Measurements from ENCODE around the gene HRH1.
"Not testable (repeated sequence)": the region's sequence is repeated elsewhere in the genome, so short reads cannot be mapped to it uniquely, and the experiment has no call there.

Gene HRH1

DNA sequence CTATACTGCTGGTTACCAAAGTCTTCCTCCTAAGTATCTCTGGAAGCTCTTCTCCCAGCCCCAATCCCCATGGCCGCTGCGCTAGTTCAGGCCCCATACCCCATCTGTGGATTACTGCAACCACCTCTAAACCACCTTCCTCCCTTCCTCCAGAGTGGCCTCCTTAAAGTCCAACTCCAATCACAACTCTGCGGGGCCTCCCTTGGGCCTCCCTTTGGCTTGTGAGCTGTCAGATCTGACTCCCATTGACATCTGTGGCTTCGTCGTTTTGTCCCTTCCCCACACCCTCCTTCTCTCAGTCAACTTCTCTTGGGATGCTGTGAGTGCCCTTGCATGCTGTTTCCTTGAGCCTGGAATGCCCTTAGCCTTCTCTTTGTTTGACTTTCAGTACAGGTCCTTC is 9.3 kb upstream of the HRH1 start:
- DNase-seq = no peak

DNA sequence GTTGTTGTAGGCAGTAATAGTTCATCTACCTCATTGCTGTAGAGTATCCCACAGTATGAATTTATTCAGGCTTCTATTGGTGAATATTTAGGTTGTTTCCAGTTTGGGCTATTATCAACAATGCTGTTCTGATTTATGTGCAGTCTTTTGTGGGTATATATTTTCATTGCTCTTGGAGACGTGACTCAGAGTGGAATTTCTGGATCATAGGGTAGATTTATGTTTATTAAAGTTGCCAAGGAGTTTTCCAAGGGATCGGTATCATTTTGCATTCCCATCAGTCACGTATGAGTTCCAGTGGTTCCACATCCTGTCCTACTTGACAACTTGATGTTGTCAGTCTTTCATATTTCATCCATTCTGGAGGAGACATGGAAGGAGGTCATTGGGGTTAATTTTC is 8.4 kb upstream of the HRH1 start:
- no peak for DNase-seq

DNA sequence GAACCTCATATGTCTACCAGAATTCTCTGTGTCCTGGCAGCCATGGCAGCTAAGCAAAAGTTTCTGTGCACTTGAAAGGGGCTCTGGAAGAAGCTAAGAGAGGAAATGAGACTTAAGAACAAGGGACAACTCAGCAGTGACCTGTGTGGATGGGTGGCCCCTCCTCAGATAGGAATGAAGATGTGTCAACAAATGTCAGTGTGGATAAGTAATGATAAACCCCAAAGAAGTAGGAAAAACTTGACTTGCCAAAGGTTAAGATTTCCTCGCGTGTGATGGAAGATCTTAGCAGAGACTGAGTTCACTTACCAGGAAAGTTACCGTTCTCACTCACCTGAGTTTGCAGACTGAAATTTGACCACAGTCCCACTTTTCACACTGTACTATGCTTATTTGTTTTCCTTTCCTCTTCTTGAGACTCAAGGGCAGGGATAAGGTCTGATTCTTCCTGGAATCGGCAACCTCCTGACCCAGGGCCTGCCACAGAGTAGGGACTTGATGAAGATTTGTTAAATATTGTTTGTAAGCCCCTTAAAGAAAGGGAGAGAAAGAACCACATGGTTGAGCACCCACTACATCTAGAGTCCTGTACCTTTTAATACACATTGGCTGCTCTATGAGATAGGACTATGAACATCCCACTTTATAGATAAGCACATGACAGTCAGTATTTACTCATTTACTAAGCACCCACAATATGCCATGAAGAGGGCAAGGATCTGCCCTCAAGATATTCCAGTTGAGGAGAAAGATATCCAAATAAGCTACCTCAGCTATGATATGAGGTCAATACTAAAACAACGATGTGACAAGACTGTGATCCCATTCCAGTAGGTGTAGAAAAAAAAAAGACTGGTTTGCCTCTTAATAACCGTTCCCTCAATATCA is 7.3 kb upstream of the HRH1 start:
- no peak for DNase-seq

DNA sequence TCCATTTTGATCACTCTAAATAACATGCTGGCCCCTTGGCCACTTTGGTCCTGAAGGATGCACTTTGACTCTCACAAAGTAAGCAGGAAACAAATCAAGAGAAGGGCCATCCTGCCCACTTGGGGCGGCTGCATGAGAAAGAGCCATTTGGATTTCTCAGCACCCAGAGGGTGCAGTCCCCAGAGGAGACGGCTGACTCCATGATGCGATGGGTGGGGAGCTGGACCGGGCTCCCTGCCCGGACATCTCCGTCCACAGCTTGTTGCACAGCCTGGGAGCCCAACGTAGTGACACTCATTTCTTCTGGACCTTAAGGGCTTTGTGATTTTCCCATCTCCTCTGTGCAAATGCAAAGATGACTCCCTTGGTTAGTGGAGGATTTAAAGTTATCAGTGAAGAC is 4.0 kb upstream of the HRH1 start:
- no peak for DNase-seq

DNA sequence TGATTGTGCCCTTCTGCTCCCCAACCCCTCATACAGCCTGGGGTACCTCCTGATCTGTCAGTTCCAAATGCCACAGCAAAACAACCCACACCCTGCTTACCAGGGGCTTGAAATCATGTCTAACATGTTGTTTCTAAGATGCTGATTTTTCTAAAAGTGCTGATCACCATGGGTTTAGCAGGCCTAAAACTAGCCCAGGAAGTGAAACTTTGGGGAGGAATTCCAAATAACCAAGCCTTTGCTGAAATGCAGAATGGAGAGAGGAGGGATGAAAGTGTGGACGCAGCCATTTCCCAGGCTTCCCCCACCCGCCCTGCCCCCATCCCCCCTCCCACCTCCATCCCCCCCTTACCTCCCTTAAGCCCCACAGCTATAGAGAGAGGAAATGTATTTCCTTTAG is 2.0 kb upstream of the HRH1 start:
- no peak for DNase-seq

DNA sequence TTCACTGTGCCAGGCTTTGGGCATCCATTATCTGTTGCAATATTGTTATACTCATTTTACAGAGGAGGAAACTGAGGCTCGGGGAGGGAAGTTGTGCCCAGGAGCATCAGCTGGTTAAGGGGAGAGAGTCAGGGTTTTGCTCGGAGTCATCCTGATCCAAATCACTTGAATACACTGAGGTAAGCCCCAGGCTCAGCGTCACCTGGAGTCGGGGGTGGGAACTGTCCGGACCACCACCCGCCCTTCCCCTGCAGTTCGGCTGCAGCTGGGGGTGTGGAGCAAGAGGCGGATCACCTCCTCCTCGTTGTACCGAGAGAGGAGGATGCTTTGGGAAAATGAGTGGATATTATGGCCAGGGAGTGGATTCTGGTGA is 646 bp downstream of the HRH1 start:
- no peak for DNase-seq

DNA sequence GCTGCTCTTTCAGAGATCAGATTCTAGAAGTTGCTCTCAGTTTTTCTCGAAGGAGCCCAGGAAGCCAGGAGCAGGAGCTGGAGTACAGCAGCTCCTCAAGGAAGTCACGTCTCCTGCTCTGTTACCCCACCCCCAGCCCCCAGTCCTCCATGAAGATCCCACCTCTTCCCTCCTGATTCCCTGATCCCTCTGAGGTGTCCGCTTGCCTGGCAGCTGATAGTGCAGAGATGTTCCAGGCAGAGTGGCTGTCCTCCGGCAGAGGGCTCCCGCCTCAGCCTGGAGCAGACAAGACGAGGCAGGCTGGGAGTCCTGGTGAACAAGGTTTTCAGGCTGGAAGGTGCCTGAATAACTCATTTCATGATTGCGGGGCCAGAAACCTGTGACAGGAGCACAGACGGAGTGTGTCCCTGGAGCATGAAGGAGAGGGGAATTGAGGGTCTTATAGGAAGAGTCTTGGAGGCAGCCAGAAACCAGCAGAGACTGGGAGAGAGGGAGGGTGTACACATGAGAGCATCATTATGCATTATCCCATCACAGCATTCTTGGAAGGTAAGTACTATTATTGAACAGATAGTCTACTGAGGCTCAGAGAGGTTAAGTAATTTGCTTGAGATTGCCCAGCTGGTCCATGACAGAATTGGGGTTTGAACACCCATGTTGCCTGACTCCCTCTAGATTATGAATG is 1.2 kb downstream of the HRH1 start:
- no peak for DNase-seq

DNA sequence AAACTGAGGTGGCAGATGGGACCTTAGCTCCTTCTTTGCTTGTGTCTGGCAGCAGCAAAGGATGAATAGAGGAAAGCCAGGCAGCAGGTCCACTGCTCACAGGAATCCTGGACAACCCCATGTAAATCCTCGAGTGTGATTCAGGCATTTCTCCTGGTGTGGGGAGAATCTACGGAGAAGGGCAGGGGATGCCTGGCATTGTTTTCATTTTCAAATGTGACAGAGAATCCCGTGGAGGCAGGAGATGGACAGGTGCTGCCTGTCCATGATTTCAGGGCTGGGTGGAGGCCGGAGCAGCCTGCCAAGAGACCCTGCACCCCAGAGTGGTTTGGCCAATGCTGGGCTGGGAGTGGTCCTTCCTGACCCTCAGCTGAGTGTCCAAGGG is 1.7 kb downstream of the HRH1 start:
- no peak for DNase-seq

DNA sequence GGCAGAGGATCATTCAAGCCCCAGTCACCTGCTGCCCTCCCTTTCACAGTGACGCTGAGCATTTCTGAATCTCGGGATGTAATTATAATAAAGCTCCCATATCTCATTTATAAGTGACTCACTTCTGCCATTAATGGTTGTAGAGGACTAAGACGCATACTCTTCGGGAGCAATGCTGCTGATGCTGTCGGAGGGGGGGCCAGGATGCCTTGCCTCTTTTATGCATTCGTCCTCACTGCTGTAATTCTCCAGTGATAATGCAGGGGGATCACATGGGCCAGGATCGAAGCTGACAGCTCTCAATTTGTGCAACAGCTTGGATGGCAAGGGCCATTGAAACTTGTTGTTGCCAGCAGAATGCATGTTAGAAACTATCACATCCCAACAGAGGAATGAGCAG is 3.1 kb downstream of the HRH1 start:
- no peak for DNase-seq

DNA sequence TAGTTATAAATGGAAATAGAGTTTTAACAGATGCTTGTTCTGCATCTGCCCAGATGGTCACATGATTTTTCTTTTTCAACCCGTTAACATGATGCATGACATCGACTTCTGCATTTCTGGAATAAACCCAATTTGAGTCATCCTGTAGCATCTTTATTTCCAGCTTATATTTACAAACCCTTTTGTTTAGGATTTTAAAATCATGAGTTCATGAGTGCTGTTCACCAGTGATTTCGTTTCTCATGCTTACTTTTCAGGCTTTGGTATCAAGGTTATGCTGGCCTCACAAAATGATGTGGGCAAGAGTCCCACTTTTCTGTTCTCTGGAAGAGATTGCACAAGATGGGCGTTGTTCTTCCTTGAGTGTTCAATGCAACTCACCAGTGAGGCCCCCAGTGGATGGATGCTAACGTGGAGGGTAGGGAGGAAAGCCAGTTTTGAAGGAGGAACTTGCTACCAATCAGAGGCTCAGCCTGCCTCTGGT is 5.2 kb downstream of the HRH1 start:
- no peak for DNase-seq

DNA sequence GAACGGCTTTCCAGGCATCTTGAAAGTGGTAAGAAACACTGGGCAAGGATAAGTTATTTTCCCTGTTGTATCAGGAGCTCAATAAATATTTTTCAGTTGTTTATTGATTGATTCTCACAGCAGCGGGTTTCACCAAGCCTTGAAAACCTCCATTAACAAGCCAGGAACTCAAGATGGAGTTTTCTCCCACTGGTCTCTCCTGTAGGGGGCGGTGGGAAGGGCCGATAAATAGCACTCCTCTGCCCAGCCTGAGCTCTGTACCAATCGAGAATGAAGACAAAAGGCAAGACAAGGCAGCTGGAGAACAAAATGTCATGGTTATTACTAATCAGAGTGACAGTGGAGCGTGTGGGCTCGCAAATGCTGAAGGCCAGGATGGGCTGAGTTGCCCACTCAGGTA is 7.4 kb downstream of the HRH1 start:
- DNase-seq = no peak

DNA sequence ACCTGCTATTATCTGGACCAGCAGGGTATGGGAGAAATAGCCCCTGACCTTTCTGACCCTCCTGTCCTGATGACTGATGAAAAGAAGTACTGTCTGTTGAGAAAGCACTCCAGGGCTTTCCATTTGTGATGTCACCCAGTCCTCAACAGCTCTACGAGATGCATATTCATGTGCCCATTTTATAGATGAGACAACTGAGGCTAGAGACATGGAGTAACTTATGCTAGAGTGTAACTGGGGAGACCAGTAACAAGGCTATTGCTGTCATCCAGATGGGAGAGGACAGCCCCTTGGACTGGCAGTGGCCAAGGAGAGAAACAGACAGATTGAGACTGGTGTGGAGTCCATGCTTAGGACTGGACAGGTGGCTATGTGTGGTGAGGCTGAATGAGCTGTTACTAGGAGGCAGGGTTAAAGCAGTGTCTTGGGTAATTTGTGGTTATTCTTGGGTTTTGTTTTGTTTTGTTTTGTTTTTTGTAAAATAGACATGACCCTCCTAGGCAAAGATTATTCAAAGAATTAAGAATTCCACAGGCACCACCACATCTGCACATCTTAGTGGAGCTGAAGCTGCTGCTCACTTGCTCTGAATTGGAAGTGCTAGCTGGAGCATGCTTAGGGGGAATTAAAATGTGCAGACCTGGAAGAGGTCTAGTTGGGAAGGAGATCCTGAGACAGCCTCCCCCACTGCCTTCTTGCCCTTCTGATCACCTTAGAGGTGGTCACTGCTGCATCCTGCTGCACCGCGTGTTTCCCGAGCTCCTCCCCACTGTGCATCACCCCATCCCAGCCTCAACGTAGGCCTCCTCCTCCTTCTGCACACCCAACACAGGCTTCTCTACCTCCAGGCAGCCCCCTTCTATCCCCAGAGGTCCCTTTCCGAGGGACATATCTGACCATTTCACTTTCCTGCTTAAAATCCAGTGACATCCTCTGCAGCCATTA is 8.4 kb downstream of the HRH1 start:
- DNase-seq = no peak

DNA sequence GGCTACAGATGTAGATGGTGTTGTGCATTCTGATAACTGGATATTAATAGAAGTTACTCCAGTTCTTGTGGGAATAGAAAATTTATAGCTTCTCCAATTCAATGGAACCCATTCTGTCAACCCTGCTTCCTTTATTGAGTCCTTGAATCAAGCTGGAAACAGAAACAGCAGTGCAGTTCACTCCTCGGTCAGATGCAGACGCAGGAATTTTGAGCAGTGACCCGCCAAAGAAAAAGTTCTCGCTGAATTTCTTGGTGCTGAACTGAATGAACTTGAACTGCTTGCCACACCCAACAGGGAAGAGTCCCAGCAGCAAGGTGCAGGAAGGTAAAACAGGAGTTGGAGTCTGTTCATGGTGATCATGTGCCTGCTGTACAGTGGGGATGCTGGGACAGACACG is 10.3 kb downstream of the HRH1 start:
- no peak for DNase-seq

DNA sequence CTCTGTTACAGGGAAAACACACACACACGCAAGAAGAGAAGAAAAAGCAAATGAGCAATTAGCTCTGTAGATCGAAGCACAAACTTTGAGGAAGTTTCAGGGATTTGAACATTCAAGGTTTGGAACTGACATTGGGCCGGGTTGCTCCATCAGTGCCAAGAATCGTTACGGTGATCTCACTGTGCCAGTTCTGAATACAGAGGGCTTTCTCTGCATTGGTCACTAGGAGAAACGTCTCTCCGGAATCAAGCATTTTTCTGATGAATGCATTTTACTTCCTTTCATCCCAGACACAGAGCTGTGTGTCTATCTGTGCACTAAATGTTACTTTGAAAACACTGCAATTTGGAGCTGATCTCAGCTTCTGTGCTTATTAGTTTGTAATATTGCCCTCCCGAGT is 11.2 kb downstream of the HRH1 start:
- DNase-seq = no peak

DNA sequence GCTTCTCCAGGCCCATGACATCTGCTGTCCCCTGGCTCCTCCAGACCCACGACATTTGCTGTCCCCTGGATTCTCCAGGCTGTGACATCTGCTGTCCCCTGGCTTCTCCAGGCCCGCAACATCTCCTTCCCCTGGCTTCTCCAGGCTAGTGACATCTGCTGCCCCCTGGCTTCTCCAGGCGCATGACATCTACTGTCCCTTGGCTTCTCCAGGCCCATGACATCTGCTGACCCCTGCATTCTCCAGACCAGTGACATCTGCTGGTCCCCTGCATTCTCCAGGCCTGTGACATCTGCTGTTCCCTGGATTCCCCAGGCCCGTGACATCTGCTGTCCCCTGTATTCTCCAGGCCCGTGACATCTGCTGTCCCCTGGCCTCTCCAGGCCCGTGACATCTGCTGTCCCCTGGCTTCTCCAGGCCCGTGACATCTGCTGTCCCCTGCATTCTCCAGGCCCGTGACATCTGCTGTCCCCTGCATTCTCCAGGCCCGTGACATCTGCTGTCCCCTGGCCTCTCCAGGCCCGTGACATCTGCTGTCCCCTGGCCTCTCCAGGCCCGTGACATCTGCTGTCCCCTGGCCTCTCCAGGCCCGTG is 12.6 kb downstream of the HRH1 start:
- DNase-seq = not testable (repeated sequence)

DNA sequence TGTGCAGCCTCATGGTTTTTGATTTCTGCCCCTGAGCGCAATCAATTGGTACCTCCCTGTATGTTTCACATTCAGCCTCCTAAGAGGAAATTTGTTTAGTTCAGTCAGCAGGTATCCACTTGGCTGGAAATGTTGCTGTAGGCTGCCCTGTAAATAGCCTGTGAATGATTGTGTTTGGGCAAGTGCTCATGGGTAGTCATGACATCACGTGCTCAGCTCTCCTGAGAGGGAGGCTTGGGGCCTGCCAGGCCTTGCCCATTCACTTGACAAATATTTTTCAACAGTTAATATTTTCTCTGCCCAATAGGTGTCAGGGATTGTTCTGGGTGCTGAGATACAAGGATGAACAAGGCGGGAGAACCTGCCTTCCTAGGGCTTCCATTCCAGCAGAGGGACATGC is 13.3 kb downstream of the HRH1 start:
- no peak for DNase-seq

DNA sequence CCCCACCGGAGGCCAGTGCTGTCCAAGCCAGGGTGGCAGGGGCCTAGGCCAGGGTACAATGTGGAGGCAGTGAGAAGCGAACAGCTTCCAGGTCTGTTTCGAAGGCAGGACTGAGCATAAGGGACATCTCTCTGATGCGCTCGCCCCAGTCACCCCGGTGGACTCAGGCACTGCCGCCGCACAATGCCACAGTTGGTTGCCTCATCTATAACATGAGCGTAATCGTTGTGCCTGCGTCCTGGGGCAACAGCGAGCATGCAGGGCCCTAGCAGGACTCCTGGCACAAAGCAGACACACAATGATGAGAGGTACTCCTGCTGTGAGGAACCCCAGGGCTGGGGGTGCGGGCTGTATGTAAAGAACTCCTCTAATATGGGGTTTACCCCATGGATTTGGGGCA is 14.1 kb downstream of the HRH1 start:
- no peak for DNase-seq

DNA sequence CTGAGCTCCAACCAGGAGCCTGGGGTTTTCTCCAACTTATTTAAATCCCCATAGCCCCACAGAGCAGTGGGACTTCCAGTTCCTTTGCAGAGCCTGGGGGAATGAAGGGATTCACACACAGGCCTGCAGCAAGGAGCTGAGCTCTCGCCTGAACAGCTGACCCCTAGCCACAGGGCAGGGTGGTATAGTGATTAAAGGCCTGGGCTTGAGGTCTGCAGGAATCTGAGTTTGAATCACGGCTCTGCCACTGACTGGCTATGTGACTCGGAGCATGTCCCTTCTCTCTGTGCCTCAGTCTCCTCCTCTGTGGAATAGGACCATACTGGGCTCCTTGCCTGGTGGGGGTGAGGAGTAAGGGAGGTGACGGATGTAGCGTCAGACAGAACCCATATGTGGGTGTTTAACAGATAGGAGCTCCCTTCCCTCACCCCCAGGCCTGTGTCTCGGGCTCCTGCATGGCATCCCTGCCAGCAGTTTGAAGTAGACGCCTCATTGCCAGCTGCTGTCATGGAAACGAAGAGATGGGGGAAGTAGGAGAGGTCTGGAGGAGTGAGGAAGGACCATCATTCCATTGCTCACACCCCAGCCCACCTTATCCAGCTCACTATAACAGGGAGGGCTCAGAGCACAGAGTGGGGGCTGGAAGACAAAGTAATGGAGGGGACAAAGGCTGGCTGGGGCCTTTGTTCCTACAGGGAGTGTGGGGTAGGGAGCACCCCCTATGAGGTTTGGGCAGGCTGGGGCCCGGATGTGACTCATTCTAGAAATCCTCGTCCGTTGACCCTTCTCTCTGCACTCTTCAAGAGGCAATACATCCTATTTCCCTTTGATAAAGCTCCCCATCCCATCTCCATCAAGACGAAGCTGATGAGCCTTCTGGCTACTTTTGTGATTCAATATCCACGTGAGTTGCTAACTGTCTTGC is 14.8 kb downstream of the HRH1 start:
- no peak for DNase-seq

DNA sequence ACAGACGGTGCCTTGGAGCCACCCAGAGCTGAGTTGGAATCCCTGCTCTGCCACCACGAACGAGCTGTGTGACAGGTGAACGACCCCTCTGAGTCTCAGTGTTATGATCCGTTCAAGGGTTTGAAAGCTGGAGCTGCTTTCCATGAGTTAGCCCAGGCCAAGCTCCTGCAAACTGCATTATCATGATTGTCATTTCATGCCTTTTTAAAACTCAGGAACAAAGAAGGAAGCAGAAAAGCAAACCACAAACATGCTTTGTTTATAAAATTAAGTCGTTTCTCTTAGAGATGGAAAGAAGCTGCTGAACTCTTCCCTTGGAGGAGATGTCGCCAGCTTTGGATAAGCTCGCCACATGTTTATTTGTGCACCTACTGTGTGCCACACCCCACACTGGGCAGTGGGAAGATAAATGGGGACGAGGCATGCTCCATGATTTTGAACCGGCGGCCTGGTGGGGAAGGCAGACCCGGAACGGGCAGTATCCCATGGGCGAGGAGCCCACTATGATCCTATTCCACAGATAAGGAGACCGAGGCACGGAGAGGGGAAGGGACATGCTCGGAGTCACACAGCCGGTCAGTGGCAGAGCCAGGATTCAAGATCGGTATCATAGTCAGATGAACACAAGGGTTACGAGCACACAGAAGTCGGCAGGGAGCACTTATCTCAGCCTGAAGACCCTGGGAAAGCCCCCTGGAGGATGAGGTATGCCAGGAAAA is 15.9 kb downstream of the HRH1 start:
- no peak for DNase-seq

DNA sequence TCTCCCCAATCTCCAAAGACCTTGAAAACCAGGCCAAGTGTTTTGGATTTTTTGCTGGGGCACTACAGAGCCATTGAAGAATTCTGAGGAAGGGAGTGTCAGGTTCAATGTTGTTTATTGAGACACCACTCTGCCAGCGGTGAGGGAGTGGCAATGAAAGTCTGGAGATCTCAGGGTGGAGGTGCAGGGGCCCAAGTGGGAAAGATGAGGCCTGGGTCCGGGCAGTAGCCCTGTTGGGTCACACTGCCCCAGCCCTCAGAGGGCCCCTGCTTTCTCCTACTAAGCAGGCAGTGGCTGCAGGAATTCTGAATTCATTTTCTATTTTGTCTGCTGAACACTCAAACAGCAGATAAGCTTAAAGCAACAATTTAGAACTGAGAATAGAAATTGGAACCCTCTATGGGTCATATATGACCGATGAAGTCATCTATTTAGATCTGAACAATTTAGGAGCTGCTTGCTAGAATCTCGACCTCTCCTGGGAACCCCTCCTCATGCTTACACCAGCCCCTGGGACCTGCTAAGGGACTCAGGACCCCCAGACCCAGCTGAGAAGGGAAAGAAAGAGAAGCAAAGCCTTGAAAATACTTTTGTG is 17.9 kb downstream of the HRH1 start:
- DNase-seq = no peak
